Glomerular endothelial cell (primary cell): Measurements from ENCODE around the gene FBXW5. TPM values are rescaled to one million over a fixed set of nuclear protein-coding genes. Genes with fewer than 3 reads are reported as not detected.

Experiments used
- DNase-seq: peaks from one replicate; pipeline ENCODE4 v3.0.0-alpha.2; 2011; ENCODE audit warnings: low read depth, low spot score; ENCODE audit errors: extremely low read depth
- total RNA-seq: library from RNA; depleted of rRNA; stranded (reverse); fragments of >200 nt; gene quantifications from 2 replicates; pipeline ENCODE4 v1.2.3, GENCODE V29; 2015

Gene FBXW5
- total RNA-seq, 1 donor from 2014 or later, result 187 TPM

GRCh38 chr9:136939431-136939995, 5.0 kb downstream of the FBXW5 start:
- DNase-seq, result no peak

GRCh38 chr9:136937186-136938001, 7.1 kb downstream of the FBXW5 start:
- DNase-seq, result no peak

GRCh38 chr9:136936645-136937170, 7.8 kb downstream of the FBXW5 start:
- DNase-seq, result no peak

- no peak for DNase-seq
Observed at GRCh38 chr9:136935651-136936050, 8.9 kb downstream of the FBXW5 start.

- DNase-seq, result no peak
Observed at GRCh38 chr9:136934277-136934676, 10.3 kb downstream of the FBXW5 start.

GRCh38 chr9:136931611-136932130, 12.9 kb downstream of the FBXW5 start:
- no peak for DNase-seq

GRCh38 chr9:136930014-136930413, 14.5 kb downstream of the FBXW5 start:
- no peak for DNase-seq

- no peak for DNase-seq
Observed at GRCh38 chr9:136928591-136928990, 15.9 kb downstream of the FBXW5 start.

- no peak for DNase-seq
Observed at GRCh38 chr9:136927343-136928271, 16.9 kb downstream of the FBXW5 start.

GRCh38 chr9:136926749-136927148, 17.8 kb downstream of the FBXW5 start:
- no peak for DNase-seq

GRCh38 chr9:136926154-136926704, 18.3 kb downstream of the FBXW5 start:
- no peak for DNase-seq

- no peak for DNase-seq
Observed at GRCh38 chr9:136925414-136926153, 19.0 kb downstream of the FBXW5 start.

- no peak for DNase-seq
Observed at GRCh38 chr9:136923881-136924280, 20.7 kb downstream of the FBXW5 start.

GRCh38 chr9:136922540-136922939, 22.0 kb downstream of the FBXW5 start:
- no peak for DNase-seq

- no peak for DNase-seq
Observed at GRCh38 chr9:136921718-136922117, 22.8 kb downstream of the FBXW5 start.

- no peak for DNase-seq
Observed at GRCh38 chr9:136921307-136921706, 23.2 kb downstream of the FBXW5 start.

GRCh38 chr9:136920734-136921231, 23.8 kb downstream of the FBXW5 start:
- DNase-seq, result no peak

- no peak for DNase-seq
Observed at GRCh38 chr9:136920069-136920468, 24.5 kb downstream of the FBXW5 start.

GRCh38 chr9:136917902-136918301, 26.6 kb downstream of the FBXW5 start:
- DNase-seq, result no peak
